GM21360 (cell line): Measurements from ENCODE around the gene NSUN7.
"Not testable (repeated sequence)": the region's sequence is repeated elsewhere in the genome, so short reads cannot be mapped to it uniquely, and the experiment has no call there.

ENCODE experiments used
- ATAC-seq: cut with Tn5 transposase; IDR thresholded peaks from one replicate; pipeline ENCODE4 v1.9.1; 2021; ENCODE audit warnings: mild to moderate bottlenecking, moderate library complexity; ENCODE audit not compliant: unreplicated experiment

NSUN7 gene

GRCh38 chr4:40812386-40812785 lies 62.6 kb downstream of the NSUN7 start:
- ATAC-seq, result no peak

DNA sequence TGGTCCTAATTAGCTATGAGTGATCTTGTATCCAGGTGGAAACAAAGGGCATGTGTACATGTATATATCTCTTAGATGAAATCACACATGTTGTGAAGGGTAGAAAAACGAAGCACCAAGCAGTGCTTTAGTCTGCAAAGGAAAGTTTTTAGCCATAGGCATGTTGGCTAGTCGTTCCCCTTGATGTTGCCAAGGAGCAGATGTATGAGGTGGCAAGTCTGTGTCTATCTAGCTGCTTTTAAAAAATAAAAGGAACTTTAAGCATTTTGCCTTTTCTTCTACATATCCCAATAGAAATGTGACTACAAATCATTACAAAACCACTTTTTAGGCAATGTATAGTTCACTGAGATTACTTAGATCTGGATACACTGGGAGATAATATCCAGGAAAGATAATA lies 63.1 kb downstream of the NSUN7 start:
- no peak for ATAC-seq

DNA sequence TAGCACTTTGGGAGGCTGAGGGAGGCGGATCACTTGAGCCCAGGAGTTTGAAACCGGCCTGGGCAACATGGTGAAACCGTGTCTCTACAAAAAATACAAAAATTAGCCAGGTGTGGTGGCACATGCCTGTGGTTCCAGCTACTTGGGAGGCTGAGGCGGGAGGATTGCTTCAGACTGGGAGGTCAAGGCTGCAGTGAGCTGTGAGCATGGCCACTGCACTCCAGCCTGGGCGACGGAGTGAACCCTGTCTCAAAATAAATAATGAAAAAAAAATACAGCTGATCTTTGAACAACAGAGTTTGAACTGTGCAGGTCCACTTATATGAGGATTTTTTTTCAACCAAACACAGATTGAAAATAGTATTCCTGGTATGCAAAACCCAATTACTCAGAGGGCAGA lies 67.4 kb downstream of the NSUN7 start:
- ATAC-seq, result not testable (repeated sequence)

DNA sequence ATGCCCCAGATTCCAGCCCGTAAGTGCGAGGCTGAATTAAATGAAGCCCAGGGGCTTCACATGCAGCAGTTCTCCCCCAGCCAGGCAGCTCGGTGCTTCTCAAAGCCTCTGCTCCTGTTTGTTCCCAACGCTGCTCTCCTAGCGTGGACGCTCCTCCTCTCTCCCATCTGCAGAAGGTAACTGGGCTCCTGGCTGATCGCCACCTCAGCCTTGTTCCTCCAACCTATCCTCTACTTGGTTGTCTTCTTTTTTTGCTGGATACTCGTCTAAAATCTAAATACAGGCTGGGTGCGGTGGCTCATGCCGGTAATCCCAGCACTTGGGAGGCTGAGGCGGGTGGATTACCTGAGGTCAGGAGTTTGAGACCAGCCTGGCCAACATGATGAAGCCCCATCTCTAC lies 70.3 kb downstream of the NSUN7 start:
- no peak for ATAC-seq

GRCh38 chr4:40822420-40823166 lies 72.8 kb downstream of the NSUN7 start:
- ATAC-seq, result no peak

DNA sequence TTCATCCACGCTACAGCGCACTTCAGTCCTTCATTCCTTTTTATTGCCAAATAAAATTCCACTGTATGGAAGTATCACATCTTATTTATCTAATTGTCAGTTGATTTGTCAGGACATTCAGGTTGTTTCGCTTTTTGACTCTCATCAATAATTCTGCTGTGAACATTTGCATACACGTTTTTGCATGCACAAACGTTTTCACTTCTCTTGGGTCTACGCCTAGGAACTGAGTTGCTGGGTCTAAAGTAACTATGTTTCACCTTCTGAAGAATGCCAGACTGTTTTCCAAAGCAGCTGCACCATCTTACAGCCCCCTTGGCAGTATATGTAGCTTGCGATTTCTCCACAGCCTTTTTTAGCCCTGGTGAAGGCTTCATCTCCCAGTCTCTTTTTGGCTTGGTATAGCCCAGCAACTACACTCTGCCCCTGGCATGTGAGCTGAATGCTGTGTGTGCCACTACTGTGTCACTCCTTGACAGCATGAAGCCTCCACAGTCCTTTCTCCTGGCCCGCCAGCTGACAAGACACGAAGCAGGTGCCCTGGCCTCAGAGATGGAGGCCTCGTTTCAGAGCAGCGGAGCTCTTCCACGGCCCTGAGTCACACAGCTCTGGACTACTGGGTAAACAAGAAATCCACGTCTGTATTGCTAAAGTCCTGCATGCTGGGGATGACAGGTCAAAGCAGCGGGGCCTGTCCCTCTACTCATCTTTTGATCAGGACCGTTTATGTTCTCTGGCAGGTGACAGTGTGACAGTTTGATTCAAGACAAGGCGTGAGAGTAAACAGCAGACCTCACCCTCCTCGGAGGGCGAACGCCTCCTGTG lies 75.5 kb downstream of the NSUN7 start:
- no peak for ATAC-seq

GRCh38 chr4:40826821-40827220 lies 77.1 kb downstream of the NSUN7 start:
- ATAC-seq, result no peak

- no peak for ATAC-seq
These were observed 78.0 kb downstream of the NSUN7 start for GRCh38 chr4:40827758-40828157.

GRCh38 chr4:40828661-40829060 lies 78.9 kb downstream of the NSUN7 start:
- no peak for ATAC-seq

- ATAC-seq, result no peak
These were observed 79.8 kb downstream of the NSUN7 start for GRCh38 chr4:40829586-40829985.

DNA sequence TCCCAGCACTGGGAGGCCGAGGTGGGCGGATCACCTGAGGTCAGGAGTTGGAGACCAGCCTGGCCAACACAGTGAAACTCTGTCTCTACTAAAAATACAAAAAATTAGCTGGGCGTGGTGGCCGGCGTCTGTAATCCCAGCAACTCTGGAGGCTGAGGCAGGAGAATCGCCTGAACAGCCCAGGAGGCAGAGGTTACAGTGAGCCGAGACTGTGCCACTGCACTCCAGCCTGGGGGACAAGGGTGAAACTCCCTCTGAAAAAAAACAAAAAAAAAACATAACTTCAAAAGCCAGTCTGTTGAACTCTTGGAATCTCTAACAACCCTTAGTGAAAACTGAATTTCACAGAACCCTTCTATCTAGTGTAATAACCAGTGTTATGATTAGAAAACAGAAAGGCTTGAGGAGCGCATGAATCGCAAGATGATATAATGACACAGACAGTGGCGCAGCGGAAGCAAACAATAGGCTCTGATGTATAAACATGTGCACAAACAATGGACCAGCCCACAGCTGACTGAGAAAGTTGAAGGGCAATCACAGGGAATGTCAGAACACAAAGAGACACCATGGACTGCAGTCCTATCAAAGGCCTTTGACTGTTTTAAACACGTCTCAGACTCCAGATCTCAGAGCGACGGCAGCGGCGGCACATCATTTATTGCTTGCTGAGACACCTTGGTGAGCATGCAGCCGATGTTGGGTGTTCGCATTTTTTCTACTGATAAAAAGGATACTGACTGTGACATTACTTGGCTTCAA lies 81.6 kb downstream of the NSUN7 start:
- no peak for ATAC-seq

DNA sequence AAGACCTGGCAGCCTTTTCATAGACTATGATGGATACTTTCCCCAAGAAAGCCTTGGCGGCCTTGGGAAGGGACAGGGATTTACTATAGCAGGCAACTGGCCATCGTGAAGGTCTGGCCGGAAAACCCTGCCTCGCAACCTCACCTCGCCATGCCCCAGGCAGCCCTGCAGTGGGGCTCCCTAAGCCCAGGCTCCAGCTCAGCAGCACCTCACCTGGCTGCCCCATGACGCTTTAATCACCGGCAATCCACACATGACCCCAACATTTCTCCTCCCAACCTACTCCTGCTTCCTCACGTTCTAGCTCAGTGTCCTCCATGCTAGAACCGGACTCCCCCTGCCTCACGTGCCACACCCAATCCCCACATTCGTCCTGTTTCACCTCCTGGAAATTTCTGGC lies 82.4 kb downstream of the NSUN7 start:
- ATAC-seq, result no peak

GRCh38 chr4:40833212-40833611 lies 83.5 kb downstream of the NSUN7 start:
- no peak for ATAC-seq

DNA sequence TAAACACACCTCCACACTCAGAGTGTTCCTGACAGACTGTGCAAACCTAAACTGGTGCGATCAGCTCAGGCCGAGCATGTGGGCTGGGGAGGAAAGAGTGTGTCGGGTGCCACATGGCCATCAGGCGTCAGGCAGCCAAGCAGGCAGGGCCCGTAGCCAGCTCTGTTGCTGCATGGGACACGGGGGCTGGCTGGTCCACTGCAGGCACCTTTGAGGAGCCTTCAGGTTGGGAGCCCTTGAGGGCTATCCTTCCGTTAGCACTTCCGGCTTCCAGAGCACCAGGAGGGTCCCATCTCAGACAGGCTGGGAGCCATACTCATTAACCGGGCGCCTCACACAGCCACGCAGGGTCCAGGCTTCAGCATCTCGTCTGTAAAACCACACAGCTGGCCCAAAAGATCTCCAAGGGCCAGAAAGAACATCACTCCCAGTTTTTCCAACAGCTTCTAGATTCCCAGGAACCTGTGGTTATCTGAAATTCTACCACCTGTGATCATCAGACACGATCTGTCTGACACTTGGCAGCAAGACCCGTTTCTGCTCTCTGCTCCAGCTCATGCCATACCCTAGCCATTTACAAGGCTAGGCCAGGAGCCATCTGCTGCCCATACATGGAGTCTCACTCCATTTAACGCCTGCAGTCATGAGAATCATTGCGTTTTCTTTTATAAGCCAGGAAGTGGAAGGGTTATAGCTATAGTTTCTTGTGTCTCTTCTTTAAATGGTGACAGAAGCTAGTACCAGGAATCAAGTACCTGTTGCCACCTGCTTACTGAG lies 87.5 kb downstream of the NSUN7 start:
- no peak for ATAC-seq

- no peak for ATAC-seq
These were observed 89.0 kb downstream of the NSUN7 start for GRCh38 chr4:40838742-40839141.

DNA sequence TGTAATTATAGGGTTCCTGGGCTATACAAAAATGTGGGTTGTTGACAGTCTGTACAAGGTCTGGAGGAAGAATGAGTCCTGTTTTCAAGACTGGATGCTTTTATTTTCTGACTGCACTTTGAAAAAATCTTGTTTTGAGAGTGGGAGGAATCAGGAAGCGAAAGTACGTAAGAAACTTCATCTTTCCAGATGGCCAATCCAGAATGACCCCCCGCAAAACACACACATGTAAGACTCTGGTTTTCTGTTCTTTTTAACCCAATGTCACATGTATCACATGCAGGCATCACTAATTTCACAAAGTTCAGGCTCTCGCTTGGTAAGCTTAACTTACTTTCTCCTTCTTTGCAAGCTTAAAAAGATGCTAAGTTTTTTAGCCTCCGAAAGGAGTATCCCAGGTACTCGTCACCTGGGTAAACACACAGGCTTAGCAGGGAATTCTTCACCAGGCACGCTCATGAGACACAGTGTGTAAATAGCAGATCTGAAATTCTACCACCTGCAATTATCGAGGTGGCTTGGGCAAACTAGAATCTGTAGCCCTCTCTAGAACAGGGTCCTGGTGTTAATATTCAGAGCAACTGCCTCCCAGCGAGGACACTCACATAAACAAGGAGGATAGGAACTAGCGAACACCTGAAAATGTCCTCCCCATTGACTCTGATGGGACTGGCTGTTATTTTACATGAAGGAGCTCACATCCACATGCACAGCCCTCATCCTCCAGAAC lies 90.7 kb downstream of the NSUN7 start:
- peak; percentile 51 for ATAC-seq

GRCh38 chr4:40840985-40841571 lies 91.3 kb downstream of the NSUN7 start:
- no peak for ATAC-seq

DNA sequence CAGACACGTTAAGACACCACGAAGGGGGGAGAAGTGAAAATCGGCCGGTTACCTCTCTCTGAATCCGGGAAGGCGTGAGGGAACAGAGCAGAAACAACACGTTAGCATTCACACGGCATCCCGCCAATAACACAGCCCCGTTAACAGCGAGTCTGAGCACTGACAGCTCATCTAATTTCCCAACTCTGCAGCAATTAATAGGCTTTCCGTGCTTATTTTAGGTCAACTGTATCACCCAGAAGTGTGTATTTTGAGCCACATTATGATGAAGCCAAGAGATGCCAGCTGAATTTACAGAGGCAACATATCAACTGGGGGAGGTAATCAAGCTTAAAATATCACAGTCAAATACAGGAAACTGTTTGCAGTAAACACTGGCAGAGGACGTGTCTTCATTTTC lies 92.6 kb downstream of the NSUN7 start:
- ATAC-seq, result no peak

DNA sequence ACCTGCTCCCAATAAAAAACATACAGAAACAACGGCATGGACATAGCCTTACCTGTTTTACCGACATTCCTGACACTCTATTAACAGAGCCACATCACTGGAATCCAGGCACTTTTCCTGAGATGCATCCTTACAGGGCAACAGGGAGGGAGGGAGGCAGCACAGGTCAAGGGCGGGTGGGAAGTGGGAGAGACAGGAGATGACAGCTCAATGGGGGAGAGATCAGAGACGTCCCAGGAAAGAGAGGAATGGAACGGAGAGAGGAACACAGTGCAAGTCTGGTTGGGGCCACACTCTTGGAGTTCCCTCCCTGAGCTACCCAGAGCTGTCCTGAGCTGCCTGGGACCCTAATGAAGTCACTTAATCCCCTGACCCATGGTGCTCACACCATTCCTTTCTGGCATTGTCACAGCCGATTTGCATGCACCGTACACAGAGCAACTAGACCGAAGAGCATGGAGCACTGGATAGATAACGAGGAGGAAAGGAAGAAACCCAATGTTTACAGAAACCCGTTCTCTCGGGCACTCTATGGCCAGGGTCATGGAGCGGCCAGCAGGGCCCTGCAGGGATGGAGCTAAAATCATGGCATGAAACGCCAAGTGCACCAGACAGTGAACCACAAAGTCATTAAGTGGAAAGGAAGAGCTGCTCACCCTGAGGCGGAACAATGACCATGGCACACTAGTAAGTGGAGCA lies 93.1 kb downstream of the NSUN7 start:
- no peak for ATAC-seq
